Ovary (tissue), 9 donors: ENCODE measurements around the gene UNC93A. TPM values are rescaled to one million over a fixed set of nuclear protein-coding genes. Genes with fewer than 3 reads are reported as not detected.
A peak's percentile ranks its signal among the peaks of the same experiment; 100 is the strongest.
"Not testable (repeated sequence)": the region's sequence is repeated elsewhere in the genome, so short reads cannot be mapped to it uniquely, and the experiment has no call there.

Experiments
- DNase-seq, 5 donors: peaks; one replicate each; pipeline ENCODE4 v3.0.0-alpha.2; 2019 to 2020
- H3K27ac ChIP-seq, 2 donors: fragments of 200-600 bp; one replicate each; pipeline versions ENCODE4 v1.5.1 to v1.8.0; 2019 to 2022
- H3K27me3 ChIP-seq: fragments of 200-600 bp; one replicate; pipeline ENCODE4 v1.8.0; 2022
- H3K36me3 ChIP-seq: fragments of 200-600 bp; sonication (generic); one replicate; pipeline ENCODE4 v1.5.1; 2019
- H3K4me1 ChIP-seq: one replicate; pipeline ENCODE4 v1.8.1; 2013; ENCODE audit warnings: mild to moderate bottlenecking, moderate library complexity; ENCODE audit not compliant: insufficient read depth
- H3K4me3 ChIP-seq: fragments of 200-600 bp; sonication (generic); one replicate; pipeline ENCODE4 v1.5.1; 2017
- H3K9me3 ChIP-seq, 2 donors: fragments of 200-600 bp in 1 of 2; sonication (generic) in 1 of 2; one replicate each; pipeline versions ENCODE4 v1.5.1 to v1.8.1; 2013 to 2019; ENCODE audit warnings: mild to moderate bottlenecking in 1 of 2, moderate library complexity in 1 of 2
- EP300 ChIP-seq: sonication (generic); formaldehyde crosslinking; IDR thresholded peaks from one replicate; pipeline ENCODE4 v1.6.1; 2017; ENCODE audit warnings: antibody characterized with exemption
- POLR2A ChIP-seq: fragments of 450-650 bp; IDR thresholded peaks from one replicate; pipeline ENCODE4 v1.6.1; 2017; ENCODE audit warnings: antibody characterized with exemption, mild to moderate bottlenecking, moderate library complexity
- WGBS, 3 donors: extraction: QIAGEN DNeasy Blood & Tissue Kit in 1 of 3; methylation state at CpG; one replicate each; pipeline versions ENCODE4 v1.1.5 to v1.1.7; 2013 to 2017; 5-methylcytosine and 5-hydroxymethylcytosine counted together
- intact Hi-C, 4 donors: fragments of 100-400 bp; cut with DNase I; formaldehyde crosslinking; loops; one replicate each; pipeline versions ENCODE4 v1.11.0 to v1.15.1; 2022 to 2023
- polyA plus RNA-seq, 2 donors: library from polyadenylated mRNA; stranded (reverse); fragments of 200-250 nt in 1 of 2; fragments of 350-450 nt in 1 of 2; fragmentation: Illumina TruSeq in 1 of 2; extraction: RNeasy Lipid Tissue Mini Kit (QIAGEN cat#74804) in 1 of 2; gene quantifications; one replicate each; pipeline ENCODE4 v1.2.3, GENCODE V29; 2013 to 2014
- total RNA-seq, 7 donors: library from RNA; depleted of rRNA in 2 of 7; stranded (reverse); fragments of >200 nt in 2 of 7; fragmentation: NEBNext Ultra II Directional in 3 of 7; extraction: Animal tissue kit (Norgen Biotek cat#: 25700) in 3 of 7; gene quantifications; one replicate each; pipeline versions ENCODE4 v1.1.0 to v1.2.4, GENCODE V29; 2016 to 2023
- TF ChIP-seq, protein P1 (sequence below), 3 donors: fragments of 450-650 bp in 2 of 3; fragments of 200-600 bp in 1 of 3; IDR thresholded peaks; one replicate each; pipeline versions ENCODE4 v1.5.1 to v1.8.0; 2016 to 2022; ENCODE audit warnings: antibody characterized with exemption in 3 of 3, mild to moderate bottlenecking in 1 of 3
- donor health status: DM: no; HTN: no; CAD: no; lungs with moderate emphysema.
- donor health status: DM: no; HTN: no; CAD: no.
- donor health status: Bipolar disorder and iron deficiency.
- donor health status: DM: yes; HTN: yes; CAD: no.
- donor health status: DM: no; HTN: no; CAD: no.
- donor health status: DM: yes; HTN: yes; CAD: no.

UNC93A gene
- total and polyA plus RNA-seq, 9 donors, result 0.41 to 0.92 (median 0.42) TPM; not detected in 6

- Histone ChIP-seq H3K9me3 (no peaks in the 10 kb centered on the region), H3K4me3 (no peak overlapping the region), H3K27ac (no peak overlapping the region), H3K27me3 (no peaks in the 10 kb centered on the region), H3K4me1 (no peaks in the 10 kb centered on the region), H3K36me3 (no peaks in the 10 kb centered on the region)
- TF ChIP-seq, protein P1, sequence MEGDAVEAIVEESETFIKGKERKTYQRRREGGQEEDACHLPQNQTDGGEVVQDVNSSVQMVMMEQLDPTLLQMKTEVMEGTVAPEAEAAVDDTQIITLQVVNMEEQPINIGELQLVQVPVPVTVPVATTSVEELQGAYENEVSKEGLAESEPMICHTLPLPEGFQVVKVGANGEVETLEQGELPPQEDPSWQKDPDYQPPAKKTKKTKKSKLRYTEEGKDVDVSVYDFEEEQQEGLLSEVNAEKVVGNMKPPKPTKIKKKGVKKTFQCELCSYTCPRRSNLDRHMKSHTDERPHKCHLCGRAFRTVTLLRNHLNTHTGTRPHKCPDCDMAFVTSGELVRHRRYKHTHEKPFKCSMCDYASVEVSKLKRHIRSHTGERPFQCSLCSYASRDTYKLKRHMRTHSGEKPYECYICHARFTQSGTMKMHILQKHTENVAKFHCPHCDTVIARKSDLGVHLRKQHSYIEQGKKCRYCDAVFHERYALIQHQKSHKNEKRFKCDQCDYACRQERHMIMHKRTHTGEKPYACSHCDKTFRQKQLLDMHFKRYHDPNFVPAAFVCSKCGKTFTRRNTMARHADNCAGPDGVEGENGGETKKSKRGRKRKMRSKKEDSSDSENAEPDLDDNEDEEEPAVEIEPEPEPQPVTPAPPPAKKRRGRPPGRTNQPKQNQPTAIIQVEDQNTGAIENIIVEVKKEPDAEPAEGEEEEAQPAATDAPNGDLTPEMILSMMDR (IDR thresholded peaks at IDR 0.05), result no peak
- no peak for TF ChIP-seq EP300
- TF ChIP-seq POLR2A, result no peak
- DNase-seq, result no peak
- 85 to 91% (median 90%) methylated on average over 6 to 15 of the region's 15 CpGs for WGBS, 3 donors
- intact Hi-C loops, result no loop called here
Measured at GRCh38 chr6:167285077-167285770, 5.9 kb upstream of the UNC93A start.

- Histone ChIP-seq H3K4me3 (no peak overlapping the region), H3K36me3 (no peaks in the 10 kb centered on the region), H3K27ac (no peak overlapping the region), H3K9me3 (no peaks in the 10 kb centered on the region), H3K4me1 (no peaks in the 10 kb centered on the region), H3K27me3 (no peaks in the 10 kb centered on the region)
- WGBS, 3 donors, result 86 to 94% (median 91%) methylated on average over 13 of the region's 13 CpGs
- TF ChIP-seq POLR2A (no peak), EP300 (no peak)
- TF ChIP-seq, protein P1 (IDR thresholded peaks at IDR 0.05), result no peak
- DNase-seq, result no peak
- intact Hi-C loops, result no loop called here
Measured at GRCh38 chr6:167287513-167288048, 3.5 kb upstream of the UNC93A start.

DNA sequence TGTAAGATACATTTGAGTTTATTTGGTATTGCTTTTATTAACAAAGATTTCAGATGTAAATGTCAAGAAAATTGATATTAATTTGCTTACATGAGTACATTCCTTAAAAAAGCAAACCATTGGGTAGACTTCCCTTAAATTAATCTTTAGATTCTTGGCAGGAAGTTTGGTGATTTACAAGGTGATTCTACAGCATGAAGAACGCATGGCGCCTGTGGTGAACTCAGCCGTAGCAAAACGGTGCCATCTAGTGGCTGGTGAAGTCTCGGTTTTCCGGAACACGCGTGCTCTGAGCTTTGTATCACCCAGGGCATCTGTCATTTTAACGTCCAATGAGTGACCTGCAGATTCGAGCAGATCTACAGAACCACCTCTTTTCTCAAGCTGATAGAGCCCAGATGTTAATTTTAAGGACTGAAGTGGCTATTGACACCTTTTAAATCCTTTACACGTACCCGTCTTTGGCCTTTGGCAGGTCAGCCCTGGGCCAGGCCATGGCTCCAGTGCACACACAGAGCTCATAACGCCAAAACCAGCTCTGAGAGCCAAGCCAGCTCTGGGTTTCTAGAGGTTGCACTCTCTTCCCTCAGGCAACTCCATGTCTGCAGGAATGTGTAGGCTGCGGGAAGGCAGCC, 2.4 kb upstream of the UNC93A start:
- intact Hi-C loops, H3K4me1 ChIP-seq, H3K4me3 ChIP-seq, H3K27me3 ChIP-seq, H3K27ac ChIP-seq, H3K36me3 ChIP-seq, DNase-seq, H3K9me3 ChIP-seq: not testable (repeated sequence)
- WGBS, 3 donors, result 13 to 15% (median 15%) methylated on average over 14 of the region's 14 CpGs
- TF ChIP-seq, protein P1 (IDR thresholded peaks at IDR 0.05), result peak in 1 of 3 donors; percentile 6

DNA sequence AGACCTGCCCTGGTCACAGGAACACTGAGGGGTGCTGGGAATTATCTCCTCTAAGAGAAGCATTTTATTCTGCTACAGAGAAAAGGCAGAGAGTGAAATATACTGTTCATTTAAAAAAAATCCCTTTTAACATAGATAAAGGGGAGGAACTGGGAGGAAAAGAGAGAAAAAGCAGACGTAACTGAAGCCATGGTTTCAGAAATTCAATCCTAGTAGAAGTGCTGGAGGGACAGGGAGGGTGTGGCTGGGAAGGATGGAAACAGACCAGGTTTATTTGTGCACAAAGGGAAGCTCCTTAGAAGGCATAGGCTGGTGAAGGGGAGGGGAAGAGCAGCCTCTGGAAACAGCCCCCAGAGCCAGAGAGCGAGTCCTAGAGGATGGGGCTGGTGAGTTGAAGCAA, 1.8 kb upstream of the UNC93A start:
- H3K27me3 ChIP-seq, DNase-seq, intact Hi-C loops, H3K27ac ChIP-seq, H3K4me1 ChIP-seq, H3K4me3 ChIP-seq, H3K9me3 ChIP-seq, H3K36me3 ChIP-seq: not testable (repeated sequence)
- 36 to 53% (median 52%) methylated on average over 1 to 2 of the region's 2 CpGs for WGBS, 3 donors
